Subcutaneous adipose tissue (tissue), 4 donors: ENCODE measurements around the gene ZNF230. TPM values are rescaled to one million over a fixed set of nuclear protein-coding genes. Genes with fewer than 3 reads are reported as not detected.

Experiments used
- CTCF ChIP-seq: fragments of 450-650 bp; IDR thresholded peaks from one replicate; pipeline ENCODE4 v1.5.1; 2016; ENCODE audit warnings: low read depth, mild to moderate bottlenecking, control low read depth, antibody characterized with exemption, moderate library complexity
- small RNA-seq: library from RNA; depleted of rRNA; stranded (forward); fragments of <200 nt; gene quantifications from one replicate; pipeline ENCODE3, GENCODE V24; 2016
- total RNA-seq, 4 donors: library from RNA; depleted of rRNA; stranded (reverse); fragments of >200 nt; gene quantifications; one replicate each; pipeline ENCODE4 v1.1.0, GENCODE V29; 2016

ZNF230 gene
- total RNA-seq, 4 donors from 2014 or later = 1.9 to 11.0 (median 3.4) TPM

GRCh38 chr19:44042147-44042546 lies 39.4 kb downstream of the ZNF230 start:
- no peak for TF ChIP-seq CTCF

- no peak for TF ChIP-seq CTCF
Observed at GRCh38 chr19:44050740-44051649, 48.2 kb downstream of the ZNF230 start.

GRCh38 chr19:44051650-44052402 lies 49.1 kb downstream of the ZNF230 start, which contains the start of gene ZNF223:
Gene ZNF223, plus strand, starts transcription at chr19:44052036. Its CDS starts 3,141 bp downstream, at chr19:44055177.
- TF ChIP-seq CTCF = no peak

GRCh38 chr19:44055870-44056269 lies 53.1 kb downstream of the ZNF230 start:
- no peak for TF ChIP-seq CTCF

DNA sequence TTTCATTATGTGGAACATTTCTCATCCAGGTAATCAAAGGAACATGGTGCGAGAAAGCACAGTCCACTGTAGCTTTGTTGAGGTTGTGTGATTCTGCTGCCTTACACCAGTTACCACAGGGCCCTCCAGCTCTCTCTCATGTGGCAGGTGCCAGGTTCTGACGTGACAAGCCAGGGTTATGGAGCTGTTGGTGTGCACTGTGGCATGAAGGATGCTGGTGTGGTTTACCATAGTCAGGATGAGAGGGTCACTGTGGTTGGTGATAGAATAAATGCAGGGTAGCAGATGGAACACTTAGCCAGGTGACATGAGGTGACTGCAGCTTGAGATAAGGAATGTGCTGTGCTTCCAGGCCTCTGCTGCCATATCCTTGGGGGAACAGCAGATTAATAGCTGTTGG lies 56.5 kb downstream of the ZNF230 start:
- no peak for TF ChIP-seq CTCF

DNA sequence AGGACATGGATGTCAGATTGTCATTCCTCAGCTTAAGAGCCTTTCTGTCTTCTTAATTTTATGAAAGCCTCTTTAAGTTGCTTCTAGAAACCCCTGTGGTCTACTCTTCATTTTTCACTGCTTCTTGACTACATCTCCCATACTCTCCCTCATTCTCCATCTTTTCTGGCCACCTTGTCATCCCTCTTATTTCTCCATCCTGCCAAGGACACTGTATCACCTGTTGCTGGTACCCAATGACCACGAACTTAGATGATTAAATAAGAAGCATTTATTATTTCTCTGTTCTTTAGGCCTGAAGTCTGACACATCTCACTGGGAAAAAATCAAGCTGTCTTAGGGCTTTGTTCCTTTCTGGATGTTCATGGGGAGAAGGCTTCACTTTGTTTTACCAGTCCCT lies 58.3 kb downstream of the ZNF230 start:
- TF ChIP-seq CTCF = no peak

Small RNA genes within 50 kb of the gene (small RNA-seq; reads per million reads assigned to genes)
- not detected for gene AC006213.5

Other genes starting within 250 kb of the ZNF230 start
- gene SMG9, start 248.0 kb upstream of the ZNF230 start, total RNA-seq = 10 to 100 TPM; 10.0 to 17.2 (median 12.7) TPM
- 10 to 100 TPM in 1 of 4 donors, 1 to 10 TPM in 2, under 1 TPM in 1; 0.57 to 25.2 (median 3.6) TPM for gene KCNN4, start 222.0 kb upstream of the ZNF230 start, total RNA-seq
- under 1 TPM in 3 of 4 donors, not detected in 1; 0.22 to 0.94 (median 0.51) TPM for gene LYPD5, start 200.5 kb upstream of the ZNF230 start, total RNA-seq
- gene ZNF283, start 175.6 kb upstream of the ZNF230 start, total RNA-seq = 10 to 100 TPM in 1 of 4 donors, 1 to 10 TPM in 3; 5.7 to 10.5 (median 8.1) TPM
- gene ZNF404, start 119.0 kb upstream of the ZNF230 start, total RNA-seq = 1 to 10 TPM in 3 of 4 donors, under 1 TPM in 1; 0.49 to 4.1 (median 1.5) TPM
- 1 to 10 TPM; 5.9 to 8.7 (median 7.1) TPM for gene ZNF45, start 67.7 kb upstream of the ZNF230 start, total RNA-seq
- 1 to 10 TPM; 4.5 to 6.8 (median 5.6) TPM for gene ZNF221, start 51.7 kb upstream of the ZNF230 start, total RNA-seq
- 10 to 100 TPM in 1 of 4 donors, 1 to 10 TPM in 3; 6.0 to 13.8 (median 9.1) TPM for gene ZNF155, start 18.8 kb upstream of the ZNF230 start, total RNA-seq
- 1 to 10 TPM; 2.2 to 3.2 (median 3.1) TPM for gene ZNF222, start 22.4 kb downstream of the ZNF230 start, total RNA-seq
- 1 to 10 TPM; 2.9 to 5.9 (median 5.0) TPM for gene ZNF223, start 49.1 kb downstream of the ZNF230 start, total RNA-seq
- gene ZNF284, start 69.2 kb downstream of the ZNF230 start, total RNA-seq = 1 to 10 TPM; 1.8 to 2.4 (median 2.1) TPM
- 10 to 100 TPM; 19.9 to 32.6 (median 30.0) TPM for gene ZNF224, start 91.4 kb downstream of the ZNF230 start, total RNA-seq
- 1 to 10 TPM; 3.3 to 5.1 (median 4.1) TPM for gene ZNF225, start 110.4 kb downstream of the ZNF230 start, total RNA-seq
- gene ZNF234, start 138.6 kb downstream of the ZNF230 start, total RNA-seq = 1 to 10 TPM; 4.9 to 9.1 (median 7.4) TPM
- gene ZNF226, start 162.1 kb downstream of the ZNF230 start, total RNA-seq = 10 to 100 TPM; 12.9 to 20.7 (median 17.6) TPM
- gene ZNF227, start 209.6 kb downstream of the ZNF230 start, total RNA-seq = 10 to 100 TPM; 15.3 to 18.3 (median 16.9) TPM